Activated CD8-positive, alpha-beta memory T cell treated with anti-CD3 and anti-CD28 coated beads for 1 hour (primary cell): ENCODE results near the gene PSMC5.
"Not testable (repeated sequence)": the region's sequence is repeated elsewhere in the genome, so short reads cannot be mapped to it uniquely, and the experiment has no call there.

ENCODE experiments used
- DNase-seq, 2 donors: peaks; one replicate each; pipeline ENCODE4 v3.0.0-alpha.2; 2020; ENCODE audit warnings: low read depth in 1 of 2; ENCODE audit errors: extremely low read depth in 1 of 2

PSMC5 gene

DNA sequence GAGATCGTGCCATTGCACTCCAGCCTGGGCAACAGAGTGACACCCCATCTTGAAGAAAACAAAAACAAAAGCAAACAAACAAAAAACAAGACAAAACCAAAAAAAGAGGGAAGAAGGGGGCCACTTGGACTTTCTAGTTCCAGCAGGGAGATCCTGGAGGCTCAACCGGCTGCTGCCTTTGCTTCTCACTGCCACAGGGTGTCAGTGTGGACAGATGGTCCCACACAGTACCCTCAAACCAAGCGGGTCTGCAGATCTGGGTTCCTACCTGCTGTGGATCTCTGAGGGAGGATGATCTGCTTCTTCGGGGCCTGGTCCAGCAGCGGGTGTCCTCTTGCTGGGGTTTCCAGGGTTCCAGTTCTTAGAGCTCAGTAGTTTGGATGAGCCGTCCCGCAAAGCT, 39.4 kb downstream of the PSMC5 start:
- not testable (repeated sequence) for DNase-seq

DNA sequence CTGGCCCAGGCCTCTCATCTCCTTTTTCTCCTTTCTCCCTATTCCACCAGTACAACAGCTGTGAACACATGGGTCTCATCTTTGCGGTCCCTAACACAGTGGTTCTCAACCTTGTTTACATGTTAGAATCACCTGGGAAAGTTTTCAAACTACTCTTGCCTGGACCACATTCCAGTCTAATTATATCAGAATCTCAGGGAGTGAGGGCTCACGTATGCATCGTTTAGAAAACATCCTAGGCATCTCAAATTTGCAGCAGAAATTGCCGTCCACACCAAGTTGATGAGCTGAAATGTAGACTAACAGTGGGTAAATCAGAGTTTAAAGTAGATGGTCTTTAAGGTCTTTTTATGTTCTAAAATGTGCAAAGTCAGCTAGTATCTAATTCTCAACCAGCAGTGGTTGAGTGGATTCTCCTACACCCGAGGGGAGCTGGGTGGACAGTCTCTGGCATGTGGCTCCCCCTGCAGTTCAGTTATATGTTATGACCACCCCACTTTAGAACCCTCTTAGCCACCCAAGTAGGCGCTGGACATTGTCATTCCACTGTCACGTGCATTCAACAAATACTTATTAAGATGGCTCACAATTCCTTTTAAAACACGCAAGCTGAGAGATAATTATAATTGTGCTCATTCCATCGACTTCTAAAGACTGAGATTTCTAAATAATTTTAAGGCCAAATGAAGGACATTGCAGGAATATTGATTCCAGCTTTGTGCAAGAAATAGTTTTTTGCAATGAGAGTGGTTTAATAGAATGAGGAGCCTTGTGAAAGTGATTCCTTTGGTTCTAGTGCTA, 42.5 kb downstream of the PSMC5 start:
- DNase-seq: not testable (repeated sequence)

DNA sequence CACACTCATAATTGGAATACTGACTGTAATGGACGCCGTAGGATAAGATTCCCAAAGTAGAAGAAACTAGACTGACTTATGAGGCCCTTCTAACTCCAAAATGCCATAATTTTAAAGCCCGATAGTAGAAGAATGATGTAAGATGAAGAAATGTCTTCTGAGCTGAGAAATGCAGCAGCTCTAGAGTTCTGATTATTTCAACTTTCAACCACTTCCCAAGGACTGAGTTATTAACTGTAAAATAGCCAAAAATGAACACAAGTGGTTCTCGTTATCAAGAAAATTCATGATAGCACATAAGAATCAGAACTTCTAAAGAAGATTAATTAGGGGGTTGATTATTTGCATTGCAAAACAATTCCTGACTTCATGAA, 43.0 kb downstream of the PSMC5 start:
- not testable (repeated sequence) for DNase-seq

DNA sequence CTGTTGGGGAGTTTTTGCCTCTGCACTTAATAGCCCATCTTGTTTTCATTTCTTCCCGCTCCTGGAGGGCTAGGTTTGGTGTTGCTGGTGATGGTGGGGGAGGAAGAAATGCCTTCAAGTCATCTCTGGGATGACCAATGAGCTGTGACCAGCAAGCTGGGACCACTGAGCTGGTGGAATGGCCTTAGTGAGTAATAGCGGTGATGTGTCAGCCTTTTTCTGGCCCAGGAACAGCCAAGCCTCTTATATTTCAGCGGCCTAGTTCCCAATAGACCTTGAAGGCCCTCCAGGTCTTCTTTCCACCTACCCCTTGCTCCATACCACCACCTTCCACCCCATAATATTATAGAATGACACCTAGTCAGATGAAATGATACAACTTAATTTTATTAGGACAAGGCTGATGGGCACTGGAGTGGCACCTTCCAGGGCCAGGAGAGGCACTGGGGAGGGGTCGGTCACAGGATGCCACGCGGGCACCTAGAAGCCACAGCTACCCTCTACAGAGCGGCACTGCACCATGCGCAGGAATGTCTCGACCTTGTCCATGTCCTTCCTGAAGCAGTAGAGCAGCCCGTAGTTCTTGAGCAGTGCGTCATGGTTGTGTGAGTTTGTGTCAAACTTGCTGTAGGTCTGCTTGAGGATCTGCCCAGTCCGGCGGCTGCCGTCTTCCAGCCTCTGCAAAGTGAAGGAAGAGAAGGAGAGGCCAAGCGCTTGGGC, 44.6 kb downstream of the PSMC5 start:
- not testable (repeated sequence) for DNase-seq

DNA sequence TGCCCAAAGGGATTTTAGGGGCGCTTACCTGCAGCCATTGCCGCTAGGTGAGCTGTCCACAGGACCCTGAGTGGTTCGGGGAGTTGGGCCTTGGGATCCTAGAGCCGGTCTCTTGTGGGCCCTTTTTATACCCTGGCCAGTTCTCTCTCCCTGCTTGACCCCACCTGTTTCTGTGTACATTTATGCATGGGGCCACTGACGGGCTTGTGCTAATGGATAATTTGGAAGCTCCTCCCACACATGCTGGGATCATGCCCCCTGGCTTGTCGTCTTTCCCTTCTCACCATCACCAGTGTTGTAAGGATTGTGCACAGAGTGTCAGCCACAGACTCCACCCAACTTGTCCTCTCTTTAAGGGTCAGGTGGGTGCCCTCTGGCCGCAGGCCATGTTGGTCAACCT, 46.3 kb downstream of the PSMC5 start, which contains the start of gene CSH2:
TSS of gene CSH2 (minus strand) at position 101 of the 400 bp plus-strand sequence. CDS start at position 38, 63 bp downstream.
- not testable (repeated sequence) for DNase-seq

DNA sequence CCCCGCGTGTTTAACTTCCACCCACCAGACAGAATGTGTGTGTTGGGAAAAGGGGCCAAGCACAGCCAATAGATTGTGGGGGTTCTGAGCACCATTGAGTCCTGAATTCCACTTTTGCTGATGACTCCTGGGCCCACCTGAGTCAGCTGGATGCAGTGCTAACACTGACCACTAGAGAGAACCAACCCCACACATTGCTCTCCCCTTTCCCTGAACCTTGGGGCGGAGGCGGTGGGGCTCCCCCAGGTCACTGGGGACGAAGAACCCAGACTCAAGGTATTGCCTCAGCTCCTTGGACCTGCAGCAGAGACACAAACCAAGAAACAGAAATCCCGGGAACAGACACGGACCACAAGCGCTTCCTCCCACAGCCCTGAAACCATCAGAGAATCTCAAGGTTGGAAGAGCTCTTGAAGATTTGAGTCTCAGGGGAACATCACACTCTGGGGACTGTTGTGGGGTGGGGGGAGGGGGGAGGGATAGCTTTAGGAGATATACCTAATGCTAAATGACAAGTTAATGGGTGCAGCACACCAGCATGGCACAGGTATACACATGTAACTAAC, 46.9 kb downstream of the PSMC5 start:
- DNase-seq: not testable (repeated sequence)

DNA sequence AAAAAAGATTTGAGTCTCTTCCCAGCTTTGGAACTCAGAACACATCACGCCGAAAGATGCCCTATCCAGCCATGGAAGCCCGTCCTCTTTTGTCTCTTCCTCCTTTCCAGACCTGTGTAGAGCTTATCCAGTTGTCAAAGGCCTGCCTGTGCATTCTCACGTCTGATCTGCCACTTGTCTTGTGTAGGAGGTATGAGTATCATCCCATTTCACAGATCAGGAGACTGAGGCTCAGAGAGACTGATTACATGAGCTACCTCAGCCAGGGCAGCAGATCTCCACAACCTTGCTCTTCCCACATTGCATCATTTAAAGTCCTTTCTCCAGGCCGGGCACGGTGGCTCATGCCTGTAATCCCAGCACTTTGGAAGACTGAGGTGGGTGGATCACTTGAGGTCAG, 47.5 kb downstream of the PSMC5 start:
- not testable (repeated sequence) for DNase-seq

DNA sequence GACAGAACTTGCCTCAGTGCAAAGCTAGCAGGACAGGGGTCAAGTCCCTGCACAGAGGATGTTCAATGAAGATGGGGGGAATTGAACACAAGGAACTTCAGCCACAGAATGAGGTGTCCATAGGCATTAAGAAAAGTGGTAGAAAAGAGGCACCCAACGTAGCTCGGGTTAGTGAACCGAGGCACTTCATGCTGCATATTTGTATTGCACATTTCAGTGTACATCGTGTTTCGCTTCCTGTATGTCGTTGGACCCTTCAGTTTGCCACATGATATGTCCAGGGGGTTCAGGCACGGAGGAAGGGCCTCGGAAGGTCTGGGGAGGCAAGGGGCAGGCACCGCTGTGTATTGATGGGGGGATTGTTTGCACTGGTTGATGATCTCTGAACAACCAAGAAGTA, 51.2 kb downstream of the PSMC5 start:
- not testable (repeated sequence) for DNase-seq

DNA sequence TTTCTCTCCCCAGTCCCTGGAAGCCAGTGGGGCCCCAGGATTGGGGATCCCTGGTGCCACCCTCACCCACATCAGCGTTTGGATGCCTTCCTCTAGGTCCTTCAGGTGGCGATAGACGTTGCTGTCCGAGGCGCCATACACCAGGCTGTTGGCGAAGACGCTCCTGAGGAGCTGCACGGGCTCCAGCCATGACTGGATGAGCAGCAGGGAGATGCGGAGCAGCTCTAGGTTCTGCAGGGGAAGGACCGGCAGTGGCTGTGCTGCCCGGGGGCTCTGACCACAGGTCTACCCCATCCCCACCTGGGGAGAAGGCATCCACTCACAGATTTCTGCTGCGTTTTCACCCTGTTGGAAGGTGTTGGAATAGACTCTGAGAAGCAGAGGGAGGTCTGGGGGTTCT, 53.5 kb downstream of the PSMC5 start:
- no peak for DNase-seq

DNA sequence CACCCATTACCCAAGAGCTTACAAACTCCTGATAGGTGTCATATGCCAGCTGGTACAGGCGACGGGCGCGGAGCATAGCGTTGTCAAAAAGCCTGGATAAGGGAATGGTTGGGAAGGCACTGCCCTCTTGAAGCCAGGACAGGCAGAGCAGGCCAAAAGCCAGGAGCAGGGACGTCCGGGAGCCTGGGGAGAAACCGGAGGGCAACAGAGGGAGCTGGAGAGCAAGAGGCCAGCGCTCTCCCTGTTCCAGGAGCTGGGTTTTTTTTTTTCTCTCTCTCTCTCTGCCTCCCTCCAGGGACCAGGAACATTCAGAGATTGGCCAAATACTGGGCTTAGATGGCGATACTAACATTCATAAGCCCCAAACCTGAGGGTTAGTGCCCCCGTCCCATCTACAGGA, 54.1 kb downstream of the PSMC5 start:
- not testable (repeated sequence) for DNase-seq
